OCI-LY3 (cell line): ENCODE results near the gene GPLD1.

ENCODE experiments used
- CTCF ChIP-seq: fragments of 200-600, 300-600 bp; sonication (generic); IDR thresholded peaks from 2 replicates; pipeline ENCODE4 v1.5.1; 2014; ENCODE audit warnings: antibody characterized with exemption, low read length, low read depth
- EZH2phosphoT487 ChIP-seq: fragments of 200-600 bp; shearing (Covaris generic); IDR thresholded peaks from 2 replicates; pipeline ENCODE4 v1.6.1; 2018; ENCODE audit warnings: antibody characterized with exemption, mixed run types, low read depth

GRCh38 chr6:24412294-24412693, 77.1 kb downstream of the GPLD1 start:
- TF ChIP-seq CTCF (no peak), EZH2phosphoT487 (no peak)
